H1 (cell line): ENCODE measurements around the gene CFAP210. TPM values are rescaled to one million over a fixed set of nuclear protein-coding genes. Genes with fewer than 3 reads are reported as not detected.

Experiments used
- CTCF ChIA-PET: fragments of 300-600 bp; sonication (Branson Sonifier 250); formaldehyde crosslinking; loops from one replicate; lab custom pipeline; 2021; ENCODE audit not compliant: partially characterized antibody; lab: Charles Lee
- POLR2A ChIA-PET: fragments of 300-600 bp; sonication (Branson Sonifier 250); formaldehyde crosslinking; loops from one replicate; lab custom pipeline; 2021; ENCODE audit warnings: inconsistent platforms; ENCODE audit not compliant: partially characterized antibody; lab: Charles Lee
- DNase-seq, 2 experiments: peaks; one replicate each; pipeline versions ENCODE4 v3.0.0 to v3.0.0-alpha.2; 2010 to 2022; ENCODE audit warnings: low spot score in 2 of 2, low read depth in 1 of 2, mixed read lengths in 1 of 2
- FAIRE-seq: peaks from 2 replicates; lab custom pipeline; 2011; peaks lifted over from hg19 to GRCh38; lab: Jason Lieb, UNC
- H2AFZ ChIP-seq: 2 replicates; pipeline ENCODE4 v1.8.1; 2012; ENCODE audit warnings: low read length, inconsistent platforms
- H2AK5ac ChIP-seq: 2 replicates; pipeline ENCODE4 v1.6.1; 2013; ENCODE audit warnings: low read depth, low read length
- H2BK120ac ChIP-seq: replicated peaks from 2 replicates; pipeline ENCODE3; 2013; ENCODE audit warnings: low read depth, low read length, inconsistent platforms
- H2BK12ac ChIP-seq: 2 replicates; pipeline ENCODE4 v1.6.1; 2013; ENCODE audit warnings: low read depth, low read length
- H2BK15ac ChIP-seq: 2 replicates; pipeline ENCODE4 v1.6.1; 2013; ENCODE audit warnings: low read length
- H2BK20ac ChIP-seq: 2 replicates; pipeline ENCODE4 v1.6.1; 2013; ENCODE audit warnings: low read length
- H2BK5ac ChIP-seq: 2 replicates; pipeline ENCODE4 v1.6.1; 2013; ENCODE audit warnings: low read depth, low read length
- H3K14ac ChIP-seq: 2 replicates; pipeline ENCODE4 v1.6.1; 2013; ENCODE audit warnings: inconsistent platforms; ENCODE audit not compliant: insufficient read length
- H3K18ac ChIP-seq: 2 replicates; pipeline ENCODE4 v1.6.1; 2013; ENCODE audit warnings: low read length; ENCODE audit errors: extremely low read depth
- H3K23ac ChIP-seq: 2 replicates; pipeline ENCODE4 v1.6.1; 2013; ENCODE audit warnings: inconsistent platforms; ENCODE audit not compliant: insufficient read length
- H3K23me2 ChIP-seq: 2 replicates; pipeline ENCODE4 v1.6.1; 2013; ENCODE audit warnings: low read depth, low read length
- H3K27ac ChIP-seq: 2 replicates; pipeline ENCODE4 v1.6.1; 2011; ENCODE audit warnings: low read depth, low read length, inconsistent platforms
- H3K27me3 ChIP-seq, 4 experiments: replicated peaks in 1 of 4; 1 replicate in 1 of 4; 2 replicates in 3 of 4; pipeline versions ENCODE4 v1.6.1 to v1.8.1; 2011 to 2013; ENCODE audit warnings: low read length in 3 of 4, mild to moderate bottlenecking in 3 of 4, inconsistent platforms in 2 of 4, mixed read lengths in 2 of 4, moderate library complexity in 1 of 4; ENCODE audit not compliant: control insufficient read depth in 3 of 4, insufficient read depth in 3 of 4; ENCODE audit errors: extremely low read depth in 1 of 4
- H3K36me3 ChIP-seq, 4 experiments: 2 replicates each; pipeline versions ENCODE4 v1.6.1 to v1.8.1; 2011 to 2013; ENCODE audit warnings: mild to moderate bottlenecking in 4 of 4, low read length in 3 of 4, moderate library complexity in 2 of 4, control low read depth in 1 of 4, inconsistent platforms in 1 of 4; ENCODE audit not compliant: insufficient read depth in 4 of 4, control insufficient read depth in 2 of 4
- H3K4ac ChIP-seq: replicated peaks from 2 replicates; pipeline ENCODE3; 2013; ENCODE audit warnings: low read length, low read depth, mixed read lengths, inconsistent platforms; ENCODE audit not compliant: insufficient read length
- H3K4me1 ChIP-seq, 4 experiments: replicated peaks in 1 of 4; 1 replicate in 1 of 4; 2 replicates in 3 of 4; pipeline versions ENCODE4 v1.6.1 to v1.8.1; 2011 to 2013; ENCODE audit warnings: low read length in 3 of 4, inconsistent platforms in 2 of 4, mixed read lengths in 1 of 4; ENCODE audit not compliant: insufficient read depth in 4 of 4, control insufficient read depth in 3 of 4
- H3K4me2 ChIP-seq, 2 experiments: 2 replicates each; pipeline versions ENCODE4 v1.6.1 to v1.8.1; 2011 to 2013; ENCODE audit warnings: low read depth in 2 of 2, low read length in 2 of 2, control low read depth in 1 of 2, inconsistent platforms in 1 of 2, mild to moderate bottlenecking in 1 of 2; ENCODE audit not compliant: insufficient read depth in 1 of 2
- H3K4me3 ChIP-seq, 4 experiments: fragments of 200-600, 300-600 bp in 1 of 4; sonication (generic), shearing (Covaris generic), sonication (Bioruptor Twin) in 1 of 4; 2 replicates each; pipeline versions ENCODE4 v1.5.1 to v1.8.1; 2011 to 2016; ENCODE audit warnings: low read length in 4 of 4, low read depth in 3 of 4, control low read depth in 2 of 4, inconsistent platforms in 2 of 4, mild to moderate bottlenecking in 2 of 4, mixed read lengths in 1 of 4, moderate library complexity in 1 of 4; ENCODE audit not compliant: insufficient read depth in 2 of 4; ENCODE audit errors: extremely low read depth in 1 of 4
- H3K56ac ChIP-seq: replicated peaks from 2 replicates; pipeline ENCODE3; 2013; ENCODE audit warnings: low read depth, mild to moderate bottlenecking, mixed read lengths, low read length, inconsistent platforms; ENCODE audit not compliant: insufficient read length
- H3K79me1 ChIP-seq: 2 replicates; pipeline ENCODE4 v1.6.1; 2013; ENCODE audit warnings: low read depth, low read length, control low read depth
- H3K79me2 ChIP-seq, 2 experiments: 2 replicates each; pipeline versions ENCODE4 v1.6.1 to v1.8.1; 2012 to 2013; ENCODE audit warnings: low read length in 2 of 2, mild to moderate bottlenecking in 2 of 2, inconsistent platforms in 1 of 2; ENCODE audit not compliant: insufficient read depth in 2 of 2, control insufficient read depth in 1 of 2
- H3K9ac ChIP-seq, 4 experiments: replicated peaks in 1 of 4; 1 replicate in 1 of 4; 2 replicates in 3 of 4; pipeline versions ENCODE4 v1.6.1 to v1.8.1; 2011 to 2013; ENCODE audit warnings: low read depth in 3 of 4, low read length in 3 of 4, control low read depth in 2 of 4, mild to moderate bottlenecking in 2 of 4, moderate library complexity in 2 of 4, inconsistent platforms in 1 of 4; ENCODE audit errors: extremely low read depth in 1 of 4
- H3K9me3 ChIP-seq, 2 experiments: 2 replicates each; pipeline versions ENCODE4 v1.6.1 to v1.8.1; 2012 to 2013; ENCODE audit warnings: mild to moderate bottlenecking in 2 of 2, moderate library complexity in 2 of 2, control low read depth in 1 of 2, inconsistent platforms in 1 of 2, low read depth in 1 of 2, low read length in 1 of 2, mixed read lengths in 1 of 2; ENCODE audit not compliant: insufficient read depth in 2 of 2
- H4K20me1 ChIP-seq, 2 experiments: replicated peaks in 1 of 2; 2 replicates each; pipeline versions ENCODE3 to v1.8.1; 2011 to 2013; ENCODE audit warnings: inconsistent platforms in 2 of 2, low read length in 2 of 2, mild to moderate bottlenecking in 1 of 2; ENCODE audit not compliant: insufficient read depth in 2 of 2, control insufficient read depth in 1 of 2
- H4K5ac ChIP-seq: 2 replicates; pipeline ENCODE4 v1.6.1; 2013; ENCODE audit warnings: low read length, low read depth, mixed read lengths, inconsistent platforms; ENCODE audit not compliant: insufficient read length
- H4K8ac ChIP-seq: 2 replicates; pipeline ENCODE4 v1.8.0; 2013; ENCODE audit warnings: mild to moderate bottlenecking, moderate library complexity, low read length, inconsistent platforms; ENCODE audit not compliant: insufficient read depth; ENCODE audit errors: extremely low read depth
- H4K91ac ChIP-seq: replicated peaks from 2 replicates; pipeline ENCODE3; 2013; ENCODE audit warnings: low read length, mixed read lengths, inconsistent platforms; ENCODE audit not compliant: insufficient read length
- JUND ChIP-seq: IDR thresholded peaks from 2 replicates; pipeline ENCODE4 v1.6.1; 2011; ENCODE audit warnings: mild to moderate bottlenecking, improper control_type of control experiment, low read length
- POLR2A ChIP-seq, 2 experiments: IDR thresholded peaks; 1 replicate in 1 of 2; 2 replicates in 1 of 2; pipeline ENCODE4 v1.6.1; 2011; ENCODE audit warnings: low read depth in 2 of 2, low read length in 2 of 2, mild to moderate bottlenecking in 2 of 2; ENCODE audit errors: control extremely low read depth in 1 of 2
- POU5F1 ChIP-seq: IDR thresholded peaks from 2 replicates; pipeline ENCODE4 v1.6.1; 2011; ENCODE audit warnings: low read depth, mild to moderate bottlenecking, low read length, moderate library complexity
- RNF2 ChIP-seq: fragments of 200-900, 300-1000 bp; sonication (generic); IDR thresholded peaks from 2 replicates; pipeline ENCODE4 v1.7.1; 2016; ENCODE audit warnings: borderline replicate concordance, low read depth, mild to moderate bottlenecking, antibody characterized with exemption, low read length; ENCODE audit not compliant: poor library complexity, severe bottlenecking; ENCODE audit errors: missing control alignments
- SIX5 ChIP-seq: IDR thresholded peaks from 2 replicates; pipeline ENCODE4 v1.6.1; 2011; ENCODE audit warnings: mild to moderate bottlenecking, low read depth, low read length
- TAF1 ChIP-seq: IDR thresholded peaks from 2 replicates; pipeline ENCODE4 v1.6.1; 2011; ENCODE audit warnings: mild to moderate bottlenecking, low read depth, low read length
- WGBS, 2 experiments: shearing (Covaris generic) in 1 of 2; methylation state at CpG; one replicate each; pipeline versions ENCODE4 v1.1.6 to v1.1.7; 2013 to 2015; ENCODE audit warnings: low lambda C conversion rate in 2 of 2, mixed read lengths in 2 of 2, inconsistent platforms in 1 of 2, low coverage in 1 of 2, missing lambda C conversion rate in 1 of 2; ENCODE audit not compliant: insufficient replicate concordance in 2 of 2, insufficient coverage in 1 of 2, insufficient read length in 1 of 2; ENCODE audit errors: extremely low coverage in 1 of 2, missing lambda C conversion rate in 1 of 2; 5-methylcytosine and 5-hydroxymethylcytosine counted together
- polyA plus RNA-seq, 7 experiments: library from polyadenylated mRNA; depleted of rRNA in 3 of 7; stranded (reverse) in 5 of 7; unstranded in 2 of 7; fragments of >200 nt in 5 of 7; fragments of 200-250 nt in 2 of 7; gene quantifications; 1 replicate in 5 of 7; 2 replicates in 1 of 7; 4 replicates in 1 of 7; pipeline versions ENCODE4 v1.2.1 to v1.2.3, GENCODE V29; 2011 to 2013; ENCODE audit warnings: missing spikeins in 2 of 7, mixed read lengths in 2 of 7
- total RNA-seq: library from RNA; stranded (reverse); fragmentation: NEBNext Ultra II Directional; extraction: Animal tissue kit (Norgen Biotek cat#: 25700); gene quantifications from 2 replicates; pipeline ENCODE4 v1.2.1, GENCODE V29; 2021
- TF ChIP-seq, protein P1 (sequence below): IDR thresholded peaks from 2 replicates; pipeline ENCODE4 v1.6.1; 2011; ENCODE audit warnings: low read length, improper control_type of control experiment

The CFAP210 gene
- total and polyA plus RNA-seq, 2 of the 8 experiments (the other 6 are each of a cell fraction or from before 2014, with no cell fraction given) = 0.06 to 0.37 TPM

DNA sequence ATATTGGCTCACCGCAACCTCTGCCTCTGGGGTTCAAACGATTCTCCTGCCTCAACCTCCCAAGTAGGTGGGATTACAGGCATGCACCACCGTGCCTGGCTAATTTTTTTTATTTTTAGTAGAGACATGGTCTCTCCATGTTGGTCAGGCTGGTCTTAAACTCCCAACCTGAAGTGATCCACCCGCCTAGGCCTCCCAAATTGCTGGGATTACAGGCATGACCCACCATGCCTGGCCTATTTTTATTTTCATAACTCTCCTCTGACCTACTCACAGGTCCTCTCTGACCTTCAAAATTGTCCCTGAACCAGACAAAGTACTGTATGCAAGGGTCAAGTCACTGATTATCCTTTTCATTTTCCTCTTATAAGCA, 23.5 kb upstream of the CFAP210 start:
- H3K79me1 ChIP-seq = no peaks in the 10 kb centered on the region
- no peaks in the 10 kb centered on the region for H3K36me3 ChIP-seq
- no peak overlapping the region for H2AK5ac ChIP-seq
- H3K4me2 ChIP-seq = no peak overlapping the region
- no peak overlapping the region for H4K91ac ChIP-seq
- no peaks in the 10 kb centered on the region for H3K4me1 ChIP-seq
- H4K20me1 ChIP-seq = no peaks in the 10 kb centered on the region
- 83% methylated on average over 4 of the region's 4 CpGs; no CpG with 5 or more reads in 1 of the 2 experiments for WGBS, 2 experiments
- no peak overlapping the region for H3K9ac ChIP-seq
- H4K5ac ChIP-seq = no peak overlapping the region
- no peak for FAIRE-seq
- CTCF ChIA-PET = no interaction called here
- POLR2A ChIA-PET = no interaction called here
- H4K8ac ChIP-seq = no peak overlapping the region
- H2BK120ac ChIP-seq = no peak overlapping the region
- no peaks in the 10 kb centered on the region for H3K79me2 ChIP-seq
- H2AFZ ChIP-seq = no peak overlapping the region
- no peak overlapping the region for H2BK20ac ChIP-seq
- no peak overlapping the region for H3K14ac ChIP-seq
- H3K27ac ChIP-seq = no peak overlapping the region
- DNase-seq = no peak
- H3K23ac ChIP-seq = no peak overlapping the region
- H3K4ac ChIP-seq = no peak overlapping the region
- no peak overlapping the region for H2BK12ac ChIP-seq
- H2BK15ac ChIP-seq = no peak overlapping the region
- no peak overlapping the region for H3K56ac ChIP-seq
- H3K27me3 ChIP-seq = no peaks in the 10 kb centered on the region
- no peaks in the 10 kb centered on the region for H3K23me2 ChIP-seq
- no peak overlapping the region for H3K4me3 ChIP-seq
- H2BK5ac ChIP-seq = no peak overlapping the region
- H3K9me3 ChIP-seq = no peaks in the 10 kb centered on the region
- H3K18ac ChIP-seq = no peak overlapping the region
- TF ChIP-seq POU5F1 (no peak), JUND (no peak), TAF1 (no peak), SIX5 (no peak), POLR2A (IDR thresholded peaks at IDR 0.05; ENCODE audit: control extremely low read depth in 1 of 2, low read depth in 2 of 2, low read length in 2 of 2) (no peak), RNF2 (no peak)
- TF ChIP-seq, protein P1, sequence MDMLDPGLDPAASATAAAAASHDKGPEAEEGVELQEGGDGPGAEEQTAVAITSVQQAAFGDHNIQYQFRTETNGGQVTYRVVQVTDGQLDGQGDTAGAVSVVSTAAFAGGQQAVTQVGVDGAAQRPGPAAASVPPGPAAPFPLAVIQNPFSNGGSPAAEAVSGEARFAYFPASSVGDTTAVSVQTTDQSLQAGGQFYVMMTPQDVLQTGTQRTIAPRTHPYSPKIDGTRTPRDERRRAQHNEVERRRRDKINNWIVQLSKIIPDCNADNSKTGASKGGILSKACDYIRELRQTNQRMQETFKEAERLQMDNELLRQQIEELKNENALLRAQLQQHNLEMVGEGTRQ = no peak
